Stromal cell of bone marrow (primary cell): ENCODE measurements around the gene JAG1.
A peak's percentile ranks its signal among the peaks of the same experiment; 100 is the strongest.

ENCODE experiments used
- DNase-seq: peaks from one replicate; pipeline ENCODE4 v3.0.0-alpha.2; 2012; ENCODE audit warnings: low read depth

Gene JAG1

GRCh38 chr20:10652660-10653261, 21.0 kb downstream of the JAG1 start:
- DNase-seq = no peak

- DNase-seq = no peak
Measured at GRCh38 chr20:10652185-10652584, 21.6 kb downstream of the JAG1 start.

GRCh38 chr20:10651227-10651990, 22.4 kb downstream of the JAG1 start:
- DNase-seq = no peak

- no peak for DNase-seq
Measured at GRCh38 chr20:10649797-10650160, 24.0 kb downstream of the JAG1 start.

GRCh38 chr20:10649080-10649796, 24.6 kb downstream of the JAG1 start:
- DNase-seq = no peak

- DNase-seq = peak; percentile 78
Measured at GRCh38 chr20:10648651-10649050, 25.1 kb downstream of the JAG1 start.

GRCh38 chr20:10647909-10648308, 25.9 kb downstream of the JAG1 start:
- no peak for DNase-seq

- DNase-seq = no peak
Measured at GRCh38 chr20:10647471-10647870, 26.3 kb downstream of the JAG1 start.

- DNase-seq = no peak
Measured at GRCh38 chr20:10646886-10647420, 26.8 kb downstream of the JAG1 start.

GRCh38 chr20:10646006-10646405, 27.8 kb downstream of the JAG1 start:
- DNase-seq = no peak

- no peak for DNase-seq
Measured at GRCh38 chr20:10645205-10645570, 28.6 kb downstream of the JAG1 start.

- no peak for DNase-seq
Measured at GRCh38 chr20:10644458-10645204, 29.2 kb downstream of the JAG1 start.

- DNase-seq = no peak
Measured at GRCh38 chr20:10643560-10643873, 30.3 kb downstream of the JAG1 start.

GRCh38 chr20:10642856-10643559, 30.8 kb downstream of the JAG1 start:
- no peak for DNase-seq

GRCh38 chr20:10641893-10642292, 31.9 kb downstream of the JAG1 start:
- no peak for DNase-seq

- no peak for DNase-seq
Measured at GRCh38 chr20:10641467-10641866, 32.3 kb downstream of the JAG1 start.

GRCh38 chr20:10640897-10641296, 32.9 kb downstream of the JAG1 start:
- DNase-seq = no peak

GRCh38 chr20:10639737-10640556, 33.9 kb downstream of the JAG1 start:
- DNase-seq = no peak

GRCh38 chr20:10639077-10639736, 34.6 kb downstream of the JAG1 start:
- no peak for DNase-seq

- DNase-seq = no peak
Measured at GRCh38 chr20:10637563-10637962, 36.2 kb downstream of the JAG1 start.
